ENCODE results near the gene C2orf92.

DNA sequence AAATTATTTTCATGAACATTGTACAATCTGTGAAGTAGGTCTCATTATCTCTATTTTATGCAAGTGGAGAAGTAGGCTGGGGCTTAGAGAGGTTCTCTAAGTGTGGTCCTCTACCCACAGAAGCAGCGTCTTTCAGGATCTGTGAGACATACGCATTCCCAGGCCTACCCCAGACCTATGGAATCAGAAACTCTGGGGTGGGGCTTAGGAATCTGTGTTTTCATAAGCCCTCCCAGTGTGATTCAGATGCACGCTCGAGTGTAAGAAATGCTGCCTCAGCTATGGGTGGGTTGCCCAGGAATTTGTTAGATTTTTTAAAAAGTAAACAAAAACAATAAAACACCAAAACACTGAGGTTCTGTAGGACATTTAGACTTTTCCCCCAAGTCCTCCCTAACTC lies 29.0 kb downstream of the C2orf92 start:
- TF ChIP-seq, protein P1, sequence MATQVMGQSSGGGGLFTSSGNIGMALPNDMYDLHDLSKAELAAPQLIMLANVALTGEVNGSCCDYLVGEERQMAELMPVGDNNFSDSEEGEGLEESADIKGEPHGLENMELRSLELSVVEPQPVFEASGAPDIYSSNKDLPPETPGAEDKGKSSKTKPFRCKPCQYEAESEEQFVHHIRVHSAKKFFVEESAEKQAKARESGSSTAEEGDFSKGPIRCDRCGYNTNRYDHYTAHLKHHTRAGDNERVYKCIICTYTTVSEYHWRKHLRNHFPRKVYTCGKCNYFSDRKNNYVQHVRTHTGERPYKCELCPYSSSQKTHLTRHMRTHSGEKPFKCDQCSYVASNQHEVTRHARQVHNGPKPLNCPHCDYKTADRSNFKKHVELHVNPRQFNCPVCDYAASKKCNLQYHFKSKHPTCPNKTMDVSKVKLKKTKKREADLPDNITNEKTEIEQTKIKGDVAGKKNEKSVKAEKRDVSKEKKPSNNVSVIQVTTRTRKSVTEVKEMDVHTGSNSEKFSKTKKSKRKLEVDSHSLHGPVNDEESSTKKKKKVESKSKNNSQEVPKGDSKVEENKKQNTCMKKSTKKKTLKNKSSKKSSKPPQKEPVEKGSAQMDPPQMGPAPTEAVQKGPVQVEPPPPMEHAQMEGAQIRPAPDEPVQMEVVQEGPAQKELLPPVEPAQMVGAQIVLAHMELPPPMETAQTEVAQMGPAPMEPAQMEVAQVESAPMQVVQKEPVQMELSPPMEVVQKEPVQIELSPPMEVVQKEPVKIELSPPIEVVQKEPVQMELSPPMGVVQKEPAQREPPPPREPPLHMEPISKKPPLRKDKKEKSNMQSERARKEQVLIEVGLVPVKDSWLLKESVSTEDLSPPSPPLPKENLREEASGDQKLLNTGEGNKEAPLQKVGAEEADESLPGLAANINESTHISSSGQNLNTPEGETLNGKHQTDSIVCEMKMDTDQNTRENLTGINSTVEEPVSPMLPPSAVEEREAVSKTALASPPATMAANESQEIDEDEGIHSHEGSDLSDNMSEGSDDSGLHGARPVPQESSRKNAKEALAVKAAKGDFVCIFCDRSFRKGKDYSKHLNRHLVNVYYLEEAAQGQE (IDR thresholded peaks at IDR 0.05; ENCODE audit: insufficient read depth in 1 of 2, low read depth in 2 of 2, low read length in 2 of 2): no peak
- TF ChIP-seq POLR2AphosphoS5 (IDR thresholded peaks at IDR 0.05; ENCODE audit: low read depth, low read length): no peak
- no peak for TF ChIP-seq TAF1 (IDR thresholded peaks at IDR 0.05; ENCODE audit: borderline replicate concordance, insufficient read depth, low read length)

Data from PFSK-1 (cell line).